Measurements from ENCODE around the gene HS6ST3.

HS6ST3 gene

DNA sequence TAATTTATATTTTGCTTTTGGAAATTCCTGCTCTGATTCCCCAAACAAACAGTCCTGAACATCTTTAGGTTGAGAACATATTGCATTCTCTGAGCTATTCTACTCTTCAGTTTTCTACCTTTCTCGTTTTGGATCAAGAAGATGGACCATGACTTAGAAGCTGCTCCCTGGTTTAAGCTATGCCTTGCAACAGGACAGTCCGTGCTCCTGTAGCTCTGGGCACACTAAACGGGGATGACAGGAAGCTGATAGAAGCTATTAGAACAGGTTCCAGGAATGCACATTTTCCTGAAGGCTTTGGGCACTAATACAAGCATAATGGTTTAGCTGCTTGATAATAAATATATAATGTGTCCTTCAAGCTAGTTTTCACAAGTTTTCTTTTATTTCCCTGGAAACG, 385.2 kb downstream of the HS6ST3 start:
- intact Hi-C loops (cut with DNase I; ENCODE audit: low total_unique reads): no loop called here
- H3K9me3 ChIP-seq: no peaks in the 10 kb centered on the region
- H3K36me3 ChIP-seq: no peaks in the 10 kb centered on the region
- TF ChIP-seq, protein P1, sequence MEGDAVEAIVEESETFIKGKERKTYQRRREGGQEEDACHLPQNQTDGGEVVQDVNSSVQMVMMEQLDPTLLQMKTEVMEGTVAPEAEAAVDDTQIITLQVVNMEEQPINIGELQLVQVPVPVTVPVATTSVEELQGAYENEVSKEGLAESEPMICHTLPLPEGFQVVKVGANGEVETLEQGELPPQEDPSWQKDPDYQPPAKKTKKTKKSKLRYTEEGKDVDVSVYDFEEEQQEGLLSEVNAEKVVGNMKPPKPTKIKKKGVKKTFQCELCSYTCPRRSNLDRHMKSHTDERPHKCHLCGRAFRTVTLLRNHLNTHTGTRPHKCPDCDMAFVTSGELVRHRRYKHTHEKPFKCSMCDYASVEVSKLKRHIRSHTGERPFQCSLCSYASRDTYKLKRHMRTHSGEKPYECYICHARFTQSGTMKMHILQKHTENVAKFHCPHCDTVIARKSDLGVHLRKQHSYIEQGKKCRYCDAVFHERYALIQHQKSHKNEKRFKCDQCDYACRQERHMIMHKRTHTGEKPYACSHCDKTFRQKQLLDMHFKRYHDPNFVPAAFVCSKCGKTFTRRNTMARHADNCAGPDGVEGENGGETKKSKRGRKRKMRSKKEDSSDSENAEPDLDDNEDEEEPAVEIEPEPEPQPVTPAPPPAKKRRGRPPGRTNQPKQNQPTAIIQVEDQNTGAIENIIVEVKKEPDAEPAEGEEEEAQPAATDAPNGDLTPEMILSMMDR (IDR thresholded peaks at IDR 0.05): no peak
- no peak overlapping the region for H3K27ac ChIP-seq
- DNase-seq: no peak
- no peak overlapping the region for H3K4me3 ChIP-seq
- no peaks in the 10 kb centered on the region for H3K27me3 ChIP-seq
- H3K4me1 ChIP-seq: no peaks in the 10 kb centered on the region

DNA sequence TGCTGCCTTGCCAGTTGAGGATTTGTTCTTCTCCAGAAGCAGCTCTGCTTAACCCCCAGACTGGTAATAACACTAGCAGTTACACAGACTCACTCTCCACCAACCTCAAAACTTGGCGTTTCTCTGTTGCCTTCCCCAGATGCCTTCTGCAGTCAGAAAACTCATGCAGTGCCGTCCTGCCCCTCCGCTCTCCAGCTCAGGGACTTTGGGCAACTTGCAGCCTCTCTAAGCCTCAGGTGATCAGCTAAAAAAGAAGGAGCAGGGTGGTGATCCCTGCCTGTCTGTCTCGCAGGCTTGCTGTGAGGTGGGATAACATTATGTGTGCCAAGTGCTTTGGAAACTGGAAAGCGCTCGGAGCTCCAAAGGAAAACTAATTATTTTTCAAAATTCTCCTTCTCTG, 391.6 kb downstream of the HS6ST3 start:
- H3K9me3 ChIP-seq: peaks cover 0 to 9% (median 8%) of the 10 kb centered on the region in 3 donors
- intact Hi-C loops (cut with DNase I; ENCODE audit: low total_unique reads): no loop called here

DNA sequence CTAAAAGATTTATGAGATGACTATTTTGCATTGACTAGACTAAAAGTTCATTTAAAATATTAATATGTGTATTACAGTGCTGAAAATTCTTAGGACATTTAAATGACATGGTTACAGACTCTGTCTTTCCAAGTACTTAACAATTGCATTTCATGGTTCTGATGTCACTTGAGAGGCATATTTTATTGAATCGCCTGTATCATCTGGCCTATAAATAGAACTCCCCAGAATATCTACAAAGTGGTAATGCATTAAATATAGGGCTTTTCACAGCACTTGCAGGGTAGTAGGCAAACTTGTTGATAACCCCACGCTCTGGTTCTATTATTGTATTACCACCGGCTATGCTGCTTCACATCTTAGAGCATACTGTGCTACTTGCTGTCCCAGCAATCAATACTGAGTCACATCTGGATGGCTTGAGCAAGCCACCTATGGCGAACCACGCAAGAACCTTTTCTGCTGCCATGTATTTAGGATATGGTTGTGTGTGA, 400.6 kb downstream of the HS6ST3 start:
- intact Hi-C loops (cut with DNase I; ENCODE audit: low total_unique reads): no loop called here
- no peak overlapping the region for H3K27ac ChIP-seq
- no peak for DNase-seq
- H3K27me3 ChIP-seq: no peaks in the 10 kb centered on the region
- no peaks in the 10 kb centered on the region for H3K36me3 ChIP-seq
- no peak overlapping the region for H3K4me3 ChIP-seq
- TF ChIP-seq, protein P1 (IDR thresholded peaks at IDR 0.05): no peak
- H3K4me1 ChIP-seq: no peaks in the 10 kb centered on the region
- H3K9me3 ChIP-seq: peaks cover 0 to 1% (median 0%) of the 10 kb centered on the region in 3 donors

More for the DNA sequence above, 391.6 kb downstream of the HS6ST3 start:
- DNase-seq: no peak
- no peaks in the 10 kb centered on the region for H3K36me3 ChIP-seq
- TF ChIP-seq, protein P1 (IDR thresholded peaks at IDR 0.05): no peak
- H3K4me3 ChIP-seq: no peak overlapping the region
- no peaks in the 10 kb centered on the region for H3K27me3 ChIP-seq
- no peaks in the 10 kb centered on the region for H3K4me1 ChIP-seq
- no peak overlapping the region for H3K27ac ChIP-seq

DNA sequence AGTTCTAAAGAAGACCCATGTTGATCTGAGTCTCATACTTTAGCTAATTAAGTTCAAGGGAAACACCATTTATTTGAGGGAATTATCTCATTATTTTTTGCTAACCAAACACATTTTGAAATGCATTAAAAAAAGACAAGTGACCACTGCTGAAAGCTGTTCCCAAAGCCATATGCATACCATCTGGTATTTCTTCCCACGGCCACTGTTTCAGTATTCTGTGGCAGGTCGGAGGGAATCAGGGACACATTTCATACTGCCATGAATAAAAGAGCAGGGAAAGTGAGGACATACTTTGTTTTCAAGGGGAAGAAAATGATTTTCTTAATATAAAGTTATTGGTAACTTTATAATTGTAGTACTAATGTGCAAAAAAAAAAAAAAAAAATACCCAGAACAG, 401.2 kb downstream of the HS6ST3 start:
- no peak for DNase-seq
- H3K27me3 ChIP-seq: no peaks in the 10 kb centered on the region
- H3K9me3 ChIP-seq: no peaks in the 10 kb centered on the region
- H3K36me3 ChIP-seq: no peaks in the 10 kb centered on the region
- intact Hi-C loops (cut with DNase I; ENCODE audit: low total_unique reads): no loop called here
- no peak overlapping the region for H3K27ac ChIP-seq
- H3K4me3 ChIP-seq: no peak overlapping the region
- no peaks in the 10 kb centered on the region for H3K4me1 ChIP-seq
- TF ChIP-seq, protein P1 (IDR thresholded peaks at IDR 0.05): no peak

DNA sequence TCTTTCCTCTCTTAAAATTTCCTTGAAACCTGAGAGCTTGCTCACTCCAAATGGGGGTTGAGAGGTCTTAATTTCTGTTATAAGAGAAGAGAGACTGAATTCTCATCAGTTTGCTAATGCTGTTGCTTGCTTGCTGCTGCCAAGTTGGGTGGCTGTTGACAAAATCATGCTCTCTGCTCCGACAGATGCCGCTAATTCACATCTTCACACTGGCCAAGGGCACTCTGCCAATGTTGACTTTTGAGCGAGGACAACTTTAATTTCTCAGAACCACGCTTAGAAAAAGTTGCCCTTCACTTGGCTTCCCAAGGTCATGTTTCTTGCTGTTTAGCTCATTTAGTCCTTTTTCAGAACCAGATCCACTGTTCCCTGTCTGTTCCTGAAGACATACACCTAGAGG, 402.9 kb downstream of the HS6ST3 start:
- H3K9me3 ChIP-seq: no peaks in the 10 kb centered on the region
- TF ChIP-seq, protein P1 (IDR thresholded peaks at IDR 0.05): no peak
- no peak for DNase-seq
- no peak overlapping the region for H3K27ac ChIP-seq
- no peaks in the 10 kb centered on the region for H3K36me3 ChIP-seq
- H3K4me3 ChIP-seq: no peak overlapping the region
- H3K4me1 ChIP-seq: no peaks in the 10 kb centered on the region
- no peaks in the 10 kb centered on the region for H3K27me3 ChIP-seq
- intact Hi-C loops (cut with DNase I; ENCODE audit: low total_unique reads): no loop called here

DNA sequence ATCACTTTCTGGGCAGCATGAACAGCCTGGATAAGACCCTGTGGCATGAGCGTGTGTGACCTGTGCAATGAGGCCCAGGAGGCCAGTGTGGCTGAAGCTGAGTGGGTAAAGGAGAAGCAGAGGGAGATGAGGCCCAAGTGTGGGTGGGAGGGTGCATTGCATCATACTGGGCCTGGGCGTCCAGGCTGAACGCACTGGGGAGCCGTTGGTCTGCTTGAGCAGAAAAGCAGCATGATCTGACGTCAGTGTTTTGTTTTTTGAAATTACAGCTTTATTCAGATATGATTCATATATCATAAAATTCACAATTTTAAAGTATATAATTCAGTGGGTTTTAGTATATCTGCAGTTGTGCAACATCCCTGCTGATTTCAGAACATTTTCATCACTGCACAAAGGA, 409.7 kb downstream of the HS6ST3 start:
- Histone ChIP-seq H3K9me3 (no peaks in the 10 kb centered on the region), H3K4me3 (no peak overlapping the region), H3K4me1 (no peaks in the 10 kb centered on the region), H3K36me3 (no peaks in the 10 kb centered on the region), H3K27ac (no peak overlapping the region), H3K27me3 (no peaks in the 10 kb centered on the region)
- no peak for DNase-seq
- TF ChIP-seq, protein P1 (IDR thresholded peaks at IDR 0.05): no peak
- intact Hi-C loops (cut with DNase I; ENCODE audit: low total_unique reads): no loop called here

Measured in tibial artery (tissue), 4 donors.